ENCODE measurements around the gene ERC2.

Gene ERC2

GRCh38 chr3:55469957-55470526 is 998.2 kb downstream of the ERC2 start:
- DNase-seq (ENCODE audit: low read depth in 2 of 3, low spot score in 2 of 3), result no peak

GRCh38 chr3:55468251-55468650 is 1000.0 kb downstream of the ERC2 start:
- DNase-seq (ENCODE audit: low read depth in 2 of 3, low spot score in 2 of 3), result no peak

GRCh38 chr3:55467099-55467498 is 1001.2 kb downstream of the ERC2 start:
- no peak for DNase-seq (ENCODE audit: low read depth in 2 of 3, low spot score in 2 of 3)

GRCh38 chr3:55466526-55466925 is 1001.7 kb downstream of the ERC2 start:
- DNase-seq (ENCODE audit: low read depth in 2 of 3, low spot score in 2 of 3), result no peak

- no peak for DNase-seq (ENCODE audit: low read depth in 2 of 3, low spot score in 2 of 3)
Observed at GRCh38 chr3:55461896-55462295, 1006.4 kb downstream of the ERC2 start.

- no peak for DNase-seq (ENCODE audit: low read depth in 2 of 3, low spot score in 2 of 3)
Observed at GRCh38 chr3:55459838-55460237, 1008.4 kb downstream of the ERC2 start.

Data from activated CD8-positive, alpha-beta memory T cell treated with anti-CD3 and anti-CD28 coated beads for 48 hours (primary cell).